Endothelial cell of umbilical vein (primary cell): ENCODE measurements around the gene COMMD10. TPM values are rescaled to one million over a fixed set of nuclear protein-coding genes. Genes with fewer than 3 reads are reported as not detected.

ENCODE experiments used
- BruUV-seq: library from RNA; stranded (reverse); fragments of 400-500 nt; replicated peaks from 2 replicates; lab custom pipeline; 2021; lab: Mats Ljungman, UMichigan
- CTCF ChIA-PET: fragments of 300-600, 350-600 bp; sonication (Branson Sonifier 250); formaldehyde crosslinking; loops from one replicate; lab custom pipeline; 2021; ENCODE audit warnings: antibody characterized with exemption, inconsistent platforms; lab: Charles Lee
- POLR2A ChIA-PET: fragments of 300-600, 350-600 bp; sonication (Branson Sonifier 250); formaldehyde crosslinking; loops from one replicate; lab custom pipeline; 2021; ENCODE audit warnings: antibody characterized with exemption, inconsistent platforms; lab: Charles Lee
- DNase-seq: peaks from one replicate; pipeline ENCODE4 v3.0.0-alpha.2; 2011; ENCODE audit warnings: low read depth, low spot score
- FAIRE-seq: peaks from 2 replicates; lab custom pipeline; 2011; peaks lifted over from hg19 to GRCh38; lab: Jason Lieb, UNC
- H2AFZ ChIP-seq: 2 replicates; pipeline ENCODE4 v1.6.0; 2012; ENCODE audit warnings: low read depth, low read length, control low read depth, inconsistent platforms
- H3K27ac ChIP-seq: 2 replicates; pipeline ENCODE4 v1.5.1; 2011; ENCODE audit warnings: low read depth, mild to moderate bottlenecking, control low read depth, low read length, moderate library complexity; ENCODE audit not compliant: insufficient read depth
- H3K27me3 ChIP-seq, 2 experiments: 2 replicates each; pipeline versions ENCODE4 v1.6.0 to v1.6.1; 2011; ENCODE audit warnings: low read length in 2 of 2, mixed read lengths in 1 of 2; ENCODE audit not compliant: control insufficient read depth in 2 of 2, insufficient read depth in 2 of 2
- H3K36me3 ChIP-seq, 2 experiments: 2 replicates in 1 of 2; 3 replicates in 1 of 2; pipeline ENCODE4 v1.5.1; 2011; ENCODE audit warnings: low read length in 2 of 2, mild to moderate bottlenecking in 1 of 2, moderate library complexity in 1 of 2; ENCODE audit not compliant: control insufficient read depth in 2 of 2, insufficient read depth in 2 of 2; ENCODE audit errors: extremely low read depth in 1 of 2
- H3K4me1 ChIP-seq: 3 replicates; pipeline ENCODE4 v1.5.1; 2011; ENCODE audit warnings: mild to moderate bottlenecking, low read length; ENCODE audit not compliant: control insufficient read depth, insufficient read depth; ENCODE audit errors: extremely low read depth
- H3K4me2 ChIP-seq: 2 replicates; pipeline ENCODE4 v1.6.1; 2011; ENCODE audit warnings: low read length, control low read depth, mixed read lengths; ENCODE audit not compliant: insufficient read depth
- H3K4me3 ChIP-seq, 3 experiments: fragments of 200-600 bp in 1 of 3; sonication (generic), shearing (Covaris generic) in 1 of 3; replicated peaks in 1 of 3; 2 replicates each; pipeline ENCODE4 v1.5.1; 2011 to 2016; ENCODE audit warnings: control low read depth in 3 of 3, low read length in 3 of 3, mild to moderate bottlenecking in 2 of 3, inconsistent platforms in 1 of 3, low read depth in 1 of 3, moderate library complexity in 1 of 3; ENCODE audit not compliant: insufficient read depth in 1 of 3
- H3K79me2 ChIP-seq: 2 replicates; pipeline ENCODE4 v1.6.0; 2012; ENCODE audit warnings: low read length, inconsistent platforms; ENCODE audit not compliant: control insufficient read depth, insufficient read depth
- H3K9ac ChIP-seq: replicated peaks from 2 replicates; pipeline ENCODE3; 2011; ENCODE audit warnings: low read length, control low read depth; ENCODE audit not compliant: insufficient read depth; ENCODE audit errors: extremely low read depth
- H3K9me1 ChIP-seq: replicated peaks from 3 replicates; pipeline ENCODE4 v1.6.0; 2011; ENCODE audit warnings: mild to moderate bottlenecking, low read length; ENCODE audit not compliant: control insufficient read depth, insufficient read depth; ENCODE audit errors: extremely low read depth
- H3K9me3 ChIP-seq: replicated peaks from 2 replicates; pipeline ENCODE4 v1.5.1; 2012; ENCODE audit warnings: low read length, inconsistent platforms; ENCODE audit not compliant: control insufficient read depth, insufficient read depth
- H4K20me1 ChIP-seq: replicated peaks from 2 replicates; pipeline ENCODE3; 2011; ENCODE audit warnings: mild to moderate bottlenecking, low read length; ENCODE audit not compliant: control insufficient read depth, insufficient read depth; ENCODE audit errors: extremely low read depth
- EZH2 ChIP-seq: IDR thresholded peaks from 2 replicates; pipeline ENCODE4 v1.6.1; 2012; ENCODE audit warnings: borderline replicate concordance, low read depth, mild to moderate bottlenecking, moderate library complexity, low read length, inconsistent platforms; ENCODE audit not compliant: severe bottlenecking
- FOS ChIP-seq: IDR thresholded peaks from 2 replicates; pipeline ENCODE4 v1.6.1; 2011; ENCODE audit warnings: mild to moderate bottlenecking, low read length, moderate library complexity, borderline replicate concordance; ENCODE audit not compliant: insufficient read depth
- GATA2 ChIP-seq: IDR thresholded peaks from 2 replicates; pipeline ENCODE4 v1.7.0; 2011; ENCODE audit warnings: low read depth, mild to moderate bottlenecking, moderate library complexity, mixed read lengths, low read length; ENCODE audit not compliant: insufficient read length, insufficient read depth
- JUN ChIP-seq: IDR thresholded peaks from 2 replicates; pipeline ENCODE4 v1.6.1; 2011; ENCODE audit warnings: borderline replicate concordance, low read depth; ENCODE audit not compliant: insufficient read length, insufficient read depth
- MAX ChIP-seq: IDR thresholded peaks from 2 replicates; pipeline ENCODE4 v1.6.1; 2011; ENCODE audit not compliant: insufficient read depth, insufficient read length
- MYC ChIP-seq: IDR thresholded peaks from one replicate; pipeline ENCODE4 v1.6.1; 2011; ENCODE audit warnings: mild to moderate bottlenecking, low read depth, low read length
- POLR2A ChIP-seq: IDR thresholded peaks from 2 replicates; pipeline ENCODE4 v1.6.1; 2012; ENCODE audit warnings: low read depth, mild to moderate bottlenecking, control low read depth, low read length
- POLR2AphosphoS5 ChIP-seq: IDR thresholded peaks from 2 replicates; pipeline ENCODE4 v1.6.1; 2012; ENCODE audit warnings: low read depth, mild to moderate bottlenecking, control low read depth, low read length, moderate library complexity; ENCODE audit not compliant: insufficient read depth
- dilution Hi-C: fragments of 300-500 bp; cut with MboI; formaldehyde crosslinking; loops from one replicate; pipeline ENCODE4 v1.15.0; 2019; ENCODE audit warnings: low sequenced_read_pairs; ENCODE audit not compliant: extremely low pct_ligation_motif_present
- intact Hi-C: fragments of 100-400 bp; cut with micrococcal nuclease; formaldehyde crosslinking; loops from one replicate; pipeline ENCODE4 v1.10.0; 2022
- polyA plus RNA-seq, 4 experiments: library from polyadenylated mRNA; depleted of rRNA in 3 of 4; stranded (reverse) in 3 of 4; unstranded in 1 of 4; fragments of >200 nt; gene quantifications; 2 replicates each; pipeline versions ENCODE4 v1.2.1 to v1.2.3, GENCODE V29; 2011 to 2012; ENCODE audit warnings: missing spikeins in 1 of 4
- total RNA-seq: library from RNA; stranded (reverse); gene quantifications from 2 replicates; pipeline ENCODE4 v1.2.3, GENCODE V29; 2021
- TF ChIP-seq, protein P1 (sequence below), 2 donors: IDR thresholded peaks; 1 replicate in 1 of 2; 2 replicates in 1 of 2; pipeline ENCODE4 v1.5.1; 2011; ENCODE audit warnings: low read length in 2 of 2, mild to moderate bottlenecking in 2 of 2, moderate library complexity in 2 of 2, control low read depth in 1 of 2, inconsistent platforms in 1 of 2, low read depth in 1 of 2; ENCODE audit not compliant: insufficient read depth in 1 of 2; ENCODE audit errors: extremely low read depth in 1 of 2

Gene COMMD10
- total and polyA plus RNA-seq, 2 donors (not counting 3 experiments of a cell fraction or from before 2014, with no cell fraction given): 12.5 to 27.0 TPM

GRCh38 chr5:116299746-116300640 lies 215.2 kb downstream of the COMMD10 start:
- intact Hi-C loops: no loop called here
- Histone ChIP-seq H3K9me3 (no peaks in the 10 kb centered on the region), H3K27me3 (no peaks in the 10 kb centered on the region), H3K9me1 (no peaks in the 10 kb centered on the region), H3K27ac (no peak overlapping the region), H3K4me2 (no peak overlapping the region), H3K9ac (no peak overlapping the region), H2AFZ (no peak overlapping the region), H3K4me1 (no peaks in the 10 kb centered on the region), H4K20me1 (no peaks in the 10 kb centered on the region), H3K36me3 (peaks cover 2 to 4% of the 10 kb centered on the region in 2 experiments), H3K79me2 (no peaks in the 10 kb centered on the region), H3K4me3 (no peak overlapping the region)
- no peak for TF ChIP-seq FOS
- no peak for TF ChIP-seq EZH2
- no peak for TF ChIP-seq MAX
- TF ChIP-seq GATA2: no peak
- no peak for TF ChIP-seq JUN
- no peak for TF ChIP-seq POLR2AphosphoS5
- no peak for TF ChIP-seq MYC
- TF ChIP-seq POLR2A: no peak
- TF ChIP-seq, protein P1, sequence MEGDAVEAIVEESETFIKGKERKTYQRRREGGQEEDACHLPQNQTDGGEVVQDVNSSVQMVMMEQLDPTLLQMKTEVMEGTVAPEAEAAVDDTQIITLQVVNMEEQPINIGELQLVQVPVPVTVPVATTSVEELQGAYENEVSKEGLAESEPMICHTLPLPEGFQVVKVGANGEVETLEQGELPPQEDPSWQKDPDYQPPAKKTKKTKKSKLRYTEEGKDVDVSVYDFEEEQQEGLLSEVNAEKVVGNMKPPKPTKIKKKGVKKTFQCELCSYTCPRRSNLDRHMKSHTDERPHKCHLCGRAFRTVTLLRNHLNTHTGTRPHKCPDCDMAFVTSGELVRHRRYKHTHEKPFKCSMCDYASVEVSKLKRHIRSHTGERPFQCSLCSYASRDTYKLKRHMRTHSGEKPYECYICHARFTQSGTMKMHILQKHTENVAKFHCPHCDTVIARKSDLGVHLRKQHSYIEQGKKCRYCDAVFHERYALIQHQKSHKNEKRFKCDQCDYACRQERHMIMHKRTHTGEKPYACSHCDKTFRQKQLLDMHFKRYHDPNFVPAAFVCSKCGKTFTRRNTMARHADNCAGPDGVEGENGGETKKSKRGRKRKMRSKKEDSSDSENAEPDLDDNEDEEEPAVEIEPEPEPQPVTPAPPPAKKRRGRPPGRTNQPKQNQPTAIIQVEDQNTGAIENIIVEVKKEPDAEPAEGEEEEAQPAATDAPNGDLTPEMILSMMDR (IDR thresholded peaks at IDR 0.05; ENCODE audit: extremely low read depth in 1 of 2, insufficient read depth in 1 of 2, low read depth in 1 of 2, low read length in 2 of 2): no peak
- no peak for FAIRE-seq
- DNase-seq: no peak
- CTCF ChIA-PET: no interaction called here
- POLR2A ChIA-PET: interaction anchor here (0.5 kb wide), 1 partner anchor 137 kb away, joined by 4 read pairs; no protein-coding TSS in a partner anchor
- BruUV-seq: no TSS peak
- dilution Hi-C loops: no loop called here
